Measurements from ENCODE around the gene ANXA9.

Gene ANXA9

DNA sequence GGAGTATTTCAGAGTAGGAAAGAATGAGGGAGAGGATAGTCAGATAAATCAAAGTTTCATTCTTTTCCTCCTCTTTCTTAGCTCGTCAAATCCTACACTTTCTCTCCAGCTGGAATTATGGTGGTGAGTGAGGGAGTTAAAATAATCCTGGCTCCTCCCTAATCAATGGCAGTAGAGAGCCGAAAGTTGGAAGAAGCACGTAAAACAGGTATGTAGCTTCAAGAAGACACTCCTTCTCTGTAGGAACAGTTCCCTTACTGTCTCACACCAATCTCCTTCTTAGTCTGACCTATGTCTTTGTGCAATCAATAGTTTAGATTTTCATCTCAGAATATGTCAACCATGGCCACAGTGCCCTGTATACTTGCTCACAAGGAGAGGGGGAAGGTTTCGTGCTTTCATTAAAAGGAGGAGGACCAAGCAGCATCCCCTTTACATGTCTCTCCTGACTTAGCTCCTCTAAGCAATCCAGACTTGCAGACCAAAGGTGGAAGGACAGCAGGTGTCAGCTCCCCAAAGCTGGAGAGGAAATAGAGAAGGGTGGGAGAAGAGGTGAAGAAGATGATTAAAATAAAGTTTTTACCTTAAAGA, 23.7 kb downstream of the ANXA9 start:
- DNase-seq = peak; percentile 63

GRCh38 chr1:151006327-151007052, 24.4 kb downstream of the ANXA9 start, which contains the start of gene MINDY1:
TSS of gene MINDY1 (minus strand) at chr1:151006902. CDS start at chr1:151002617, 4,285 bp downstream.
- DNase-seq = peak; percentile 93

- no peak for DNase-seq
Measured at GRCh38 chr1:151007853-151008243, 25.8 kb downstream of the ANXA9 start.

DNA sequence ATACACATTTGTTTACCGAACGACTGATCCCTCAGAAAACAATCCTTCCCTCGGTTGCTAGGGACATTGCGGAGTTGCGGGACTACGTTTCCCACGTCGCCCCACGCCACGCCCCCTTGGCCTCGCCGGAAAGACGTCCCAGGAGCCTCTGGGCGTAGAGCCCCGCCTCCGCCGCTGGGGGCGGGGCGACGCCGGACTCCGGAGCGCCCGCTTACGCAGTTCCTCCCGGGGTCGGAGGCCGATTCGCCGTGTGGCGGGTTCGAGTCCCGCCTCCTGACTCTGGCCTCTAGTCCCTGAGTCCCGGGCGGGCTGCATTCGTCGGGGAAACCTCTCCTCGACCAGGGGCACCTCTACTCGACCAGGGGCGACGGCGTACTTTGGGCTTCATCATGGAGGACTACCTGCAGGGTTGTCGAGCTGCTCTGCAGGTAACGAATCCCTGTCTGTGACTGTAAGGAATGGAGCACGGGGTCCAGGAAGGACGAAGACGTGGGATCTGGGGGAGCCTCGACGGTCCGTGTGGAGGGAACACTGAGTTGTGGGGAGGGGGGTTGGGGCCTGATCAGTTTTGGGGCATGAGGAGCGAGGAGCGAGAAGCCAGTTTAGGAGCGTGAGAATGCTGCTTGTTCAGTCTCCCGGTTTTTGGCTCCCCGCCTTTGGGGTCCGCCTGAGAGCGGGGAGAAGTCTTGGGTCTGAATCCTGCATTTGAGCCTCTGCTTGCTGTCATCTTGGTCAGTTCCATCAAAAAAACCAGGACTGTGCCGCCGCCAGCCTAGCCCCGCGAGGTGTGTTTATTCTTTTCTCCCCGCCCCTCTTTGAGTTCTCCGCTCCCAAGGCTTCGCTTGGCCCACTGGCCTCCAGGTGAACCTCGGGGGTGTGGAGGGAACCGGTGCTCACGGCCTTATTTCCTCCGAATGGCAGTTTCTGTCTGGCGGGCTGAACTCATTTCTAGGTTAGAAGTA, 26.4 kb downstream of the ANXA9 start, which contains the start of gene PRUNE1:
Gene PRUNE1 (plus strand): TSS at position 206 of the 962 bp plus-strand sequence. CDS start 184 bp downstream, at position 390.
- DNase-seq = peak; percentile 99

DNA sequence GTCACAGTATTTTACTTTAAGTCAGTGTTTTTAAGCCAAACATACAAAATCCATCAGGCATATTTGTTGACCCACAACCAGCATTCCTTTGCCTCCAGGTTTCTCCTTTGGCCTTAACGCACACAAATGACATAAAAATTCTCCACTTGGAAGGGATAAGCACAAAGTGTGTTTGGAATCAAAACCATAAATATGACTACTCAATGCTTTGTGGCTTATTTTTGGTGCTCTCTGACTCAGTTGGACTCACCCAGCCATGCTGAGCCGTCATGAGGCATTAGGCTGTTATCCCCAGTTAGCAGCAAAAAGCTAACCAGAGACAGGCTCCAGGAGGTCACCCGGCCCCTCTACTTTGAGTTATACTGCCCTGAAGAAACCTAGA, 27.1 kb downstream of the ANXA9 start:
- DNase-seq = peak; percentile 48

DNA sequence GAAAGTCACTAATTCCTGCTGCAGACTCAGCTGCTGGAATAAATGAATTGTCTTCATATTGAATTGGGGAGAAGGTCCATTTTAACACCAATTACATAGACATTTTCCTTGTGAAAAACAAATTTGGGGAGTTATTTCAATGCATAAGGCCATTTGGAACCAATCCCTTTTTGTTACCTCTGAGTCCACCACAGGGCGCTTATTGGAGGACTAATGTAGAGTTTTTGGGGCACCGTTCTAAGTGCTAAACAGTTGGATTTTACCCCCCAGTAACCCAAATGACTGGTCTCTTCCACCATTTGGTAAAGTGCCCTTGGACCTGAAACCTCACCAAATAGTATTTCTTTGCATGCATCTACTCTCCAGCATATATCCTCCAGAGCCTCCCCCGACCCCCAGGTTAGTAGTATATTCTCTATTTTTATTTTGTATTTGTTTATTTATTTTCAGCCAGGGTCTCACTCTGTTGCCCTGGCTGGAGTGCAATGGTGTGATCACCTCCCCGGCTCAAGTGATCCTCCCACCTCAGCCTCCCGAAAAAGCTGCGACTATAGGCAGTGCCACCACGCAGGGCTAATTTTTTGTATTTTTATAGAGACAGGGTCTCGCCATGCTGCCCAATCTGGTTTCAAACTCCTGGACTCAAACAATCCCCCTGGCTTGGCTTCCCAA, 27.7 kb downstream of the ANXA9 start:
- no peak for DNase-seq

- peak; percentile 27 for DNase-seq
Measured at GRCh38 chr1:151010346-151010726, 28.2 kb downstream of the ANXA9 start.

- DNase-seq = peak; percentile 84
Measured at GRCh38 chr1:151011154-151011850, 29.2 kb downstream of the ANXA9 start.

DNA sequence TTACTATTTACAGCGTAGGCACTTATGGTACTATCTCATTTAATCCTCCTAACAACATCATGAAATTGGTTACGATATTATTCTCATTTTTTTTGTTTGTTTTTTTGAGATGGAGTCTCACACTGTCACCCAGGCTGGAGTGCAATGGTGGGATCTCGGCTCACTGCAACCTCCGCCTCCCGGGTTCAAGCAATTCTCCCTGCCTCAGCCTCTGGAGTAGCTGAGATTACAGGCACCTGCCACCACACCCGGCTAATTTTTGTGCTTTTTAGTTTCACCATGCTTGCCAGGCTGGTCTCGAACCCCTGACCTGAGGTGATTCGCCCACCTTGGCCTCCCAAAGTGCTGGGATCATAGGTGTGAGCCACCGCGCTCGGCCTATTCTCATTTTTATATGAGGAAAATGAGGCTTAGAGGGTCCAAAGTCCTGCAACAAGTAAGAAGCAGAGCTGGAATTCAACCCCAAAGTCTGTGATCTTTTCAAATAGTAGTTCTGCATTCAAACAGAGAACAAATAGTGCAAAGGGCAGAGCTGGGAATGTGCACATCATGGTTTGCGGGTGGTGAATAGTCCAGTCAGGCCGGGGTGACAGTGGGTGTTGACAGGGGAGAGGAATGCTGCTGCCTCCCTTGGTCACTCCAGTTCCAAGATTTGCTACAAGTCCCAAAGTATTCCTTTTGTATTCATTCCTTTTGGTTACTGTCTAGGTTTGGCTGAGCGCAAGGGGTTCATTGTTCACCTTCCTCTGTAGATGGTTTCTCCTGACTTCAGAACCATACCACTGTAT, 30.8 kb downstream of the ANXA9 start:
- no peak for DNase-seq

- DNase-seq = peak; percentile 90
Measured at GRCh38 chr1:151013518-151013917, 31.4 kb downstream of the ANXA9 start.

GRCh38 chr1:151024540-151025146, 42.6 kb downstream of the ANXA9 start:
- DNase-seq = peak; percentile 86

GRCh38 chr1:151026460-151026859, 44.4 kb downstream of the ANXA9 start:
- no peak for DNase-seq

- no peak for DNase-seq
Measured at GRCh38 chr1:151032164-151032563, 50.1 kb downstream of the ANXA9 start.

GRCh38 chr1:151035167-151035566, 53.1 kb downstream of the ANXA9 start:
- DNase-seq = no peak

- no peak for DNase-seq
Measured at GRCh38 chr1:151036356-151036755, 54.3 kb downstream of the ANXA9 start, which contains the start of gene BNIPL. TSS of gene BNIPL (plus strand) at chr1:151036586. CDS start at chr1:151036726, 140 bp downstream.

DNA sequence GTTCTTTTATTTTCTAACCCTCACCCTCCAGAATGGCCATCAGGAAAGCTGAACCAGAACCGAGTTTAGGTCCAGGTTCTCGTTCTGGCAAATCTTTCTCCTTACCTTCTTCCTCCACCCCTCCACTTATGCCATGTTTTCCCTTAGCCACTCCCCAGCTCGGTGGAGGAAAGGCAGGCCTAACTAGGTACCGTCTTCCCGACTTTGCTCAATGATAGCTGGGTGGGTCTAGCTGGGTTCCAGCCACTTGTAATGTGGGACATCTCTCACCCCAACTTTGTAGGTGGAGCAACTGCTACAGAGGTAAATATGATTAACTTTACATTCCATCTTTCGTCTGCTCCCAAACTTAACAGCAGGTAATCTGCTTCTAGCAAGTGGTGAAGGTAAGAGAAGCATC, 54.9 kb downstream of the ANXA9 start:
- DNase-seq = no peak

- peak; percentile 33 for DNase-seq
Measured at GRCh38 chr1:151039521-151039920, 57.4 kb downstream of the ANXA9 start.

GRCh38 chr1:151043163-151043562, 61.1 kb downstream of the ANXA9 start:
- no peak for DNase-seq

All from OCI-M1 (cell line).